Neural progenitor cell (in vitro differentiated cells): ENCODE data around the gene DOCK6.

Experiments used
- EZH2 ChIP-seq: fragments of 200-600 bp; sonication (generic); IDR thresholded peaks from 2 replicates; pipeline ENCODE4 v1.6.1; 2017; ENCODE audit warnings: antibody characterized with exemption, mild to moderate bottlenecking, moderate library complexity
- TF ChIP-seq, protein P1 (sequence below): fragments of 200-600 bp; sonication (generic); IDR thresholded peaks from 2 replicates; pipeline ENCODE4 v1.5.1; 2017; ENCODE audit warnings: antibody characterized with exemption, mild to moderate bottlenecking

DNA sequence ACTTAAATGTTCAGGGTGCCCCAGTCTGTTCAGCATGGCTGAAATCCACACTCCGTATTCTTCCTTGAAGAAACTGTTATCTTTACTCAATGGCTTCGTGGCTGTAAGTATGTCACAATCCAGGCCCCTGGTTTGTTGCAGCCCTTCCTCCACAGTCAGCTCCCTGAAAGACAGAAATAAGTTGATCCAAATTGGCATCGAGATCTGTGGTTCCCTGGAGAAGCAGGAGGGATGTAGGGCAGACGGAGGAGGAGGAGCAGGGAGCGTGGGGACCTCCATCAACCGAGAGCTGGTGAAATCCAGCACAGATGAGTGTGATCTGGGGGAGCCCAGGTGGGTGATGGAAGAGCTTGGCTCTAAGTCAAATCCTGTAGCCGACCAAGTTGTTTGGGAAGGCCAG is 33.9 kb upstream of the DOCK6 start:
- TF ChIP-seq EZH2, result no peak
- TF ChIP-seq, protein P1, sequence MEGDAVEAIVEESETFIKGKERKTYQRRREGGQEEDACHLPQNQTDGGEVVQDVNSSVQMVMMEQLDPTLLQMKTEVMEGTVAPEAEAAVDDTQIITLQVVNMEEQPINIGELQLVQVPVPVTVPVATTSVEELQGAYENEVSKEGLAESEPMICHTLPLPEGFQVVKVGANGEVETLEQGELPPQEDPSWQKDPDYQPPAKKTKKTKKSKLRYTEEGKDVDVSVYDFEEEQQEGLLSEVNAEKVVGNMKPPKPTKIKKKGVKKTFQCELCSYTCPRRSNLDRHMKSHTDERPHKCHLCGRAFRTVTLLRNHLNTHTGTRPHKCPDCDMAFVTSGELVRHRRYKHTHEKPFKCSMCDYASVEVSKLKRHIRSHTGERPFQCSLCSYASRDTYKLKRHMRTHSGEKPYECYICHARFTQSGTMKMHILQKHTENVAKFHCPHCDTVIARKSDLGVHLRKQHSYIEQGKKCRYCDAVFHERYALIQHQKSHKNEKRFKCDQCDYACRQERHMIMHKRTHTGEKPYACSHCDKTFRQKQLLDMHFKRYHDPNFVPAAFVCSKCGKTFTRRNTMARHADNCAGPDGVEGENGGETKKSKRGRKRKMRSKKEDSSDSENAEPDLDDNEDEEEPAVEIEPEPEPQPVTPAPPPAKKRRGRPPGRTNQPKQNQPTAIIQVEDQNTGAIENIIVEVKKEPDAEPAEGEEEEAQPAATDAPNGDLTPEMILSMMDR, result no peak
